AG04450 (cell line): ENCODE measurements around the gene ZNF512B. TPM values are rescaled to one million over a fixed set of nuclear protein-coding genes. Genes with fewer than 3 reads are reported as not detected.

Source experiments
- CTCF ChIA-PET: fragments of 300-600, 350-600 bp; formaldehyde crosslinking; extraction: SDS; loops from one replicate; lab custom pipeline; 2022; ENCODE audit warnings: antibody characterized with exemption, inconsistent platforms; lab: Charles Lee
- POLR2A ChIA-PET: fragments of 350-600 bp; formaldehyde crosslinking; extraction: SDS; loops from one replicate; lab custom pipeline; 2021; ENCODE audit warnings: antibody characterized with exemption, inconsistent platforms; lab: Yijun Ruan, JAX
- DNase-seq: peaks from one replicate; pipeline ENCODE4 v3.0.0-alpha.2; 2011; ENCODE audit warnings: low read depth, low spot score
- H3K27ac ChIP-seq: one replicate; pipeline ENCODE4 v1.5.1; 2012; ENCODE audit warnings: low read depth, low read length, control low read depth
- H3K27me3 ChIP-seq: one replicate; pipeline ENCODE4 v1.6.0; 2012; ENCODE audit warnings: low read length; ENCODE audit not compliant: control insufficient read depth, insufficient read depth
- H3K4me3 ChIP-seq: 2 replicates; pipeline ENCODE4 v1.5.1; 2011; ENCODE audit warnings: mild to moderate bottlenecking, low read depth, low read length, control low read depth
- H3K9me3 ChIP-seq: 2 replicates; pipeline ENCODE4 v1.5.1; 2012; ENCODE audit warnings: low read length; ENCODE audit not compliant: control insufficient read depth, insufficient read depth
- CTCF ChIP-seq: IDR thresholded peaks from 2 replicates; pipeline ENCODE4 v1.5.1; 2011; ENCODE audit warnings: low read depth, low read length, control low read depth, inconsistent platforms
- polyA plus RNA-seq: library from polyadenylated mRNA; depleted of rRNA; stranded (reverse); fragments of >200 nt; gene quantifications from 2 replicates; pipeline ENCODE4 v1.2.3, GENCODE V29; 2011

The ZNF512B gene
- polyA plus RNA-seq, 1 experiment: 4.0 TPM

- Histone ChIP-seq H3K4me3 (no peak overlapping the region), H3K27ac (no peak overlapping the region), H3K27me3 (no peaks in the 10 kb centered on the region), H3K9me3 (peaks cover 8% of the 10 kb centered on the region; the same call in 1 of the 2 replicates)
- no peak for DNase-seq
- POLR2A ChIA-PET: no interaction called here
- CTCF ChIA-PET: interaction anchor here (1.4 kb wide), 1 partner anchor 21 kb away, joined by 3 read pairs; no protein-coding TSS in a partner anchor
- no peak for TF ChIP-seq CTCF
These were observed 17.0 kb downstream of the ZNF512B start for GRCh38 chr20:63952769-63953168.

GRCh38 chr20:63952210-63952535 lies 17.6 kb downstream of the ZNF512B start:
- Histone ChIP-seq H3K4me3 (no peak overlapping the region), H3K27ac (no peak overlapping the region), H3K27me3 (no peaks in the 10 kb centered on the region), H3K9me3 (peaks cover 10% of the 10 kb centered on the region; the same call in 1 of the 2 replicates)
- ChIA-PET POLR2A (no interaction called here), CTCF (interaction anchor here (1.4 kb wide), 1 partner anchor 22 kb away, joined by 3 read pairs; no protein-coding TSS in a partner anchor)
- TF ChIP-seq CTCF: no peak
- DNase-seq: no peak

GRCh38 chr20:63951398-63952209 lies 18.1 kb downstream of the ZNF512B start:
- ChIA-PET CTCF (interaction anchor here (1.4 kb wide), 1 partner anchor 22 kb away, joined by 3 read pairs; no protein-coding TSS in a partner anchor), POLR2A (no interaction called here)
- TF ChIP-seq CTCF: no peak
- no peak overlapping the region for H3K27ac ChIP-seq
- no peaks in the 10 kb centered on the region for H3K27me3 ChIP-seq
- no peak overlapping the region for H3K4me3 ChIP-seq
- H3K9me3 ChIP-seq: peaks cover 10% of the 10 kb centered on the region; the same call in 1 of the 2 replicates
- no peak for DNase-seq

GRCh38 chr20:63950701-63951397 lies 18.9 kb downstream of the ZNF512B start:
- Histone ChIP-seq H3K27ac (no peak overlapping the region), H3K27me3 (no peaks in the 10 kb centered on the region), H3K9me3 (peaks cover 10% of the 10 kb centered on the region; the same call in 1 of the 2 replicates), H3K4me3 (no peak overlapping the region)
- TF ChIP-seq CTCF: no peak
- POLR2A ChIA-PET: no interaction called here
- DNase-seq: no peak
- CTCF ChIA-PET: no interaction called here
